GM18498 (cell line): ENCODE measurements around the gene ACOXL.

Experiments used
- ATAC-seq: cut with Tn5 transposase; IDR thresholded peaks from one replicate; pipeline ENCODE4 v1.9.1; 2021; ENCODE audit warnings: mild to moderate bottlenecking, moderate library complexity; ENCODE audit not compliant: unreplicated experiment

Gene ACOXL

GRCh38 chr2:111094691-111095090, 362.3 kb downstream of the ACOXL start:
- no peak for ATAC-seq

DNA sequence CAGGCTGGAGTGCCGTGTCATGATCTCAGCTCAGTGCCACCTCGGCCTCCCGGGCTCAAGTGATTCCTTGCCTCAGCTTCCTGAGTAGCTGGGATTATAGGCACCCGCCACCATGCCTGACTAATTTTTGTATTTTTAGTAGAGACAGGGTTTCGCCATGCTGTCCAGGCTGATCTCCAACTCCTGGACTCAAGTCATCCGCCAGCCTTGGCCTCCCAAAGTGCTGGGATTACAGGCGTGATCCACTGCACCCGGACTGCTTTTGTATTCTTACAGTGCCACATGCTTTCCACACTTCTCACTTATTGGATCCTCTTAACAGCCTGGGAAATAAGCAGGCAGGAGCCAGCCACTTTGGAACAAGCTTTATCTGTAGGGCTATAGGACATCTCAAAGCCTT, 363.1 kb downstream of the ACOXL start:
- ATAC-seq = no peak

- ATAC-seq = no peak
These were observed 367.0 kb downstream of the ACOXL start for GRCh38 chr2:111099402-111099801.

DNA sequence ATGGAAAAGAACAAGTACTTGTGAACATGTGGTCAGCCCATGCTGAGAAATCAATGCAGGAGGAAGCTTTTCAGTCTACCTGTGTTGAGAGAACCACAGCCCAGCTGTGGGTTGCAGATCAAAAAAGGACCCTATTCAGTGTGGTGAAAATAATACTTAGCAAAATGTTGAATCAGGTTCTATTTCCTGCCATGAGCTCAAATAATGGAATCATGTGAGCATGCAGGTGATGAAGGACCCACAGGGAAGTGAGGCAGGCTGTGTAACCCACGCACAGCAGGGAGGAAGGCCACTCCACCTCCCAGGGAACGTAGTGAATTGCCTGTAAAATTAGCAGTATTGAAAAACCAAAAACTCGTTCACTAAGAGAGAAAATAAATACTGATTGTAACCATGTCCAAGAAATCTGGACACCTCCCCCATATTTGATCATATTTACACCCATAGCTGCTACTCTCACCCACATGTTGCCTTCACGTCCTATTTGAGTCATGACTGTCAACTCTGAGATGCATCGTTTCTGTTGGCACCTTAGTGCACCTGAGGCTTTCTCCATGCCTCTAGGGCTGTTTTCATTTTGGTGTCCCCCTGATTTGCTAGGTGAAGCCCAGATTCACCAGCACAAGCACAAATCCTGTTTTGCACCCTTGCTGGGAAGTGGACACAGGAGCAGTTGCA, 367.9 kb downstream of the ACOXL start:
- peak; percentile 48 for ATAC-seq

DNA sequence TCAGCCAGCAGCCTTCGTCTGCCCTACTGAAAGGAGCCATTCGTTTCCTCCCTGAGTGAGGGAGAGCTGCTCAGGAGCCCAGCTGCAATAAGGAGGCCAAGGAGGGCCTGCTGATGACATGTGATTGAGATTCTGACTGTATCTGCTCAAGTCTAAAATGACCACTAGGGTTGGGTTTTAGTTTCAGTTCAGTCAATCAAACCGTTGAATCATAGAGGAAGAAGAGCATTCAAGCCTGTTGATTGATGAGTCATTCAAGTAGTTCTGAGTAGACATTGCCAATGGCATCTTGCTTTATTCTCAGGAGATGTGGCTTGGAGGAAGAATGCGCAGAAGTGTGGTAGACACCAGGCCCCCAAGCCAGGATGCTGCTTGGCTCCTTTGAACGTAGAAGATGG, 368.4 kb downstream of the ACOXL start:
- peak; percentile 83 for ATAC-seq

- no peak for ATAC-seq
These were observed 369.2 kb downstream of the ACOXL start for GRCh38 chr2:111101592-111101991.

DNA sequence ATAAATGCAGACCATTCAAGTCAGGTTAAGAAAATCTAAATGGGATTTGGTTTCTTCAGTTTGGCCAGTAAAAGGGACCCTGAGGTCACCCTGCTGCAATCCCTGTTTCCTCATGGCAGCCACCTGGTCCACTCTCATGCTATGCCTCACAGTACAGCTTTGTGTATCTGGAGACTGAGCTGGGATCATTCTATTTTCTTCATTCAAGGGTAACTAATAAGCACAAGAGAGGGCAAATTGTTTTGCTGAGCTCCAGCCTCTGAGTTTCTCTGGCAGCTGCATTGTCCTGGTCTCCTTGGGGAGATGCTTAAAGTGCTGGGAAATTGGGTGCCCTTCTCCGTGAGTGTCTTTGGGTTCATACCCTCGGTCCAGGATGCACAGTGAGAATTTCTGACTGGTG, 369.8 kb downstream of the ACOXL start:
- ATAC-seq = no peak

GRCh38 chr2:111105926-111106325, 373.6 kb downstream of the ACOXL start:
- ATAC-seq = no peak

DNA sequence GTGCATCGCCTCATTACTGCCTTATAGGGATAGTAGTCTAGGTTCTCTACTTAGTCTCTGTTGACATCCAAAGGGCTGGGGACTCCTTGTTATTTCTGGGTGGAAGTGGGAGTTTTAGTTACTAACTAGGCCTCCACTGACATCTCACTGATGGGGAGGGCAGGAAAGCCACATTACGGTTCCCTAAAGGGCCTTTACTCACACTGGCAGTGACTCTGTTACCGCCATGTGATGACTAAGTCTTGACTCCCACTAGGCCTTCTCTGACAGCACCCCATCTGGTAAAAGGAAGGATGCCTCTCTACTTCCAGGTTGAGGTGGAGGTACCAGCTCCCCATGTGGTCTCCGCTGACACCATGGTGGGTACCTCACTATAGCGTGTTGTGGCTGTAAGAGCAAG, 374.3 kb downstream of the ACOXL start:
- ATAC-seq = no peak

GRCh38 chr2:111108745-111109271, 376.4 kb downstream of the ACOXL start:
- ATAC-seq = no peak

DNA sequence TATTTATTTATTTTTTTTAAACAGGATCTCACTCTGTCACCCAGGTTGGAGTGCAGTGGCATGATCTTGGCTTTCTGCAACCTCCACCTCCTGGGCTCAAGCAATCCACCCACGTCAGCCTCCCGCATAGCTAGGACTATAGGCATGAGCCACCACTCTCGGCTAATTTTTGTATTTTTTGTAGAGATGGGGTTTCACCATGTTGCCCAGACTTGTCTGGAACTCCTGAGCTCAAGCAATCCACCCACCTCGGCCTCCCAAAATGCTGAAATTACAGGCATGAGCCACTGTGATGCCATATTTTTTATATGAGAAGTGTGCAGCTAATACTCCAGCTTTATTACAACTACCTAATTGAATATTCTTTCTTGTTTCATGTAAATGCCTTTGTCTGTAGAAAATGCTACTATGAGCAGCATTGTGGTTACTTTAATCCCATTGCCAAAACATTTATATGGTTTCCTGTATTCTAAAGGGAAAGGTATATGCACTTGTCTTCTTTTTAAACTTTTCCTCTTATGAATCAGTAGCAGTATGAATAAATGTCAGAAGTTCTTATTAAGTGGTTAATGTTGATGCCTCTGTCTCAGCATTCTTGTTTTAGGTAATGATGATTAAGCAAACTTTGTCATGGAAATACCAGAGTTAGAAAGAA, 378.9 kb downstream of the ACOXL start:
- no peak for ATAC-seq

DNA sequence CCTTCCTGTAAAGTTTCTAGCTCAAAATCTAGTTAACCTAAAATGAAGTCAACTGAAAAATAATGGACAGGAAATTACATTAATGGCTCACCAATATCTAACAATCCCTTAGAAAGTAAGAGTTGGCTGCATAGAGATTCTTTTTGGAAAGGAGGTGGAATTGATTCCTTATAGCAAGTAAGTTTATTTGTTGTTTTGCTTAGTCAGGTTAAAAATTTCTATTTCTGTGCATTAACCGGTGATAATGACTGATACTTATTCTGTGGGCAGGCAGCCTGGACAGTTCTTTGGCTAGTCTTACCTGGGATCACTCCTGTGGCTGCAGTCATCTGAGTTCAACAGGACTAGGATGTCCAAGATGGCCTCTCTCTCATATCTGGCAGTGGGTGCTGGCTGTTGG, 381.5 kb downstream of the ACOXL start:
- ATAC-seq = no peak

GRCh38 chr2:111116011-111116746, 383.8 kb downstream of the ACOXL start:
- no peak for ATAC-seq

DNA sequence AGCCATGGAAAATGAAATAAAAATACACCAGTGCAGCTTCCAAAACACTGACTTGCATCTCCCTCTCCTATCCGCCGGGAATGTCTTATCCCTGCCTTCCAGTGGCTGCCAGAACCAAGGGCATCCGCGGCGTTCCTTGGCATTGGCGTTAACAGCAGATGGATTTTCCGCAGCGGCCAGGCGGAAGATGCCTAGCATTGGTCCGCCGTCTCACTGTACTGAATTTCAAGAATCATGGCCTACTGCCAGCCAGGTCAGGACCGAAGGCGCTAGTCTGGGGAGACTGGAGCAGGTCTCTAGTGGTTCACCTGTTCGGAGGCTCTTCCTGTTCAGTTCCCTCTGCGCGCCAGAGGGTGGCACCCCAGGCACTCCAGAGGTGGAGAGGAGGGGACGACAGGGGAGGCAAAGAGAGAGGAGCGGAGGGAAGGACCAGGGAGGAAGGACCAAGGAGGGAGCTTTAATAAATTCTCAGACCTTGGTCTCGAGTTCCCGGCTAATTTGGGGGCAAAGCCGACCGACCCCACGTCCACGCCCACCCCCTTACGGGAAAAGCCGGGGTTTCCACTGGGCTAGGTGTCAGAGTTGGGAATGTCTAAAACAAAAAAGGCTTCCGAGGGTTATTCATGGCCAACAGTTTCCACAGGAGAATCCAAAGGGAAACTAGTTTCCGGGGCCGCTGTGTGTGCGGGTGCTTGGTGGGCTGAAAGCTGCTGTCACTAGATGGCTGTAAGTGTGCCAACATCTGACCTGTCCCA, 384.6 kb downstream of the ACOXL start:
- peak; percentile 20 for ATAC-seq

- no peak for ATAC-seq
These were observed 385.5 kb downstream of the ACOXL start for GRCh38 chr2:111117598-111118480.

GRCh38 chr2:111118481-111118980, 386.2 kb downstream of the ACOXL start:
- ATAC-seq = no peak

GRCh38 chr2:111118981-111119821, 386.8 kb downstream of the ACOXL start:
- ATAC-seq = no peak

- ATAC-seq = no peak
These were observed 387.5 kb downstream of the ACOXL start for GRCh38 chr2:111119822-111120252.
